Endothelial cell of umbilical vein (primary cell): ENCODE results near the gene EML4. TPM values are rescaled to one million over a fixed set of nuclear protein-coding genes. Genes with fewer than 3 reads are reported as not detected.

Experiments used
- BruUV-seq: library from RNA; stranded (reverse); fragments of 400-500 nt; replicated peaks from 2 replicates; lab custom pipeline; 2021; lab: Mats Ljungman, UMichigan
- CTCF ChIA-PET: fragments of 300-600, 350-600 bp; sonication (Branson Sonifier 250); formaldehyde crosslinking; loops from one replicate; lab custom pipeline; 2021; ENCODE audit warnings: antibody characterized with exemption, inconsistent platforms; lab: Charles Lee
- POLR2A ChIA-PET: fragments of 300-600, 350-600 bp; sonication (Branson Sonifier 250); formaldehyde crosslinking; loops from one replicate; lab custom pipeline; 2021; ENCODE audit warnings: antibody characterized with exemption, inconsistent platforms; lab: Charles Lee
- DNase-seq: peaks from one replicate; pipeline ENCODE4 v3.0.0-alpha.2; 2011; ENCODE audit warnings: low read depth, low spot score
- FAIRE-seq: peaks from 2 replicates; lab custom pipeline; 2011; peaks lifted over from hg19 to GRCh38; lab: Jason Lieb, UNC
- H2AFZ ChIP-seq: 2 replicates; pipeline ENCODE4 v1.6.0; 2012; ENCODE audit warnings: low read depth, low read length, control low read depth, inconsistent platforms
- H3K27ac ChIP-seq: 2 replicates; pipeline ENCODE4 v1.5.1; 2011; ENCODE audit warnings: low read depth, mild to moderate bottlenecking, control low read depth, low read length, moderate library complexity; ENCODE audit not compliant: insufficient read depth
- H3K27me3 ChIP-seq, 2 experiments: 2 replicates each; pipeline versions ENCODE4 v1.6.0 to v1.6.1; 2011; ENCODE audit warnings: low read length in 2 of 2, mixed read lengths in 1 of 2; ENCODE audit not compliant: control insufficient read depth in 2 of 2, insufficient read depth in 2 of 2
- H3K36me3 ChIP-seq, 2 experiments: 2 replicates in 1 of 2; 3 replicates in 1 of 2; pipeline ENCODE4 v1.5.1; 2011; ENCODE audit warnings: low read length in 2 of 2, mild to moderate bottlenecking in 1 of 2, moderate library complexity in 1 of 2; ENCODE audit not compliant: control insufficient read depth in 2 of 2, insufficient read depth in 2 of 2; ENCODE audit errors: extremely low read depth in 1 of 2
- H3K4me1 ChIP-seq: 3 replicates; pipeline ENCODE4 v1.5.1; 2011; ENCODE audit warnings: mild to moderate bottlenecking, low read length; ENCODE audit not compliant: control insufficient read depth, insufficient read depth; ENCODE audit errors: extremely low read depth
- H3K4me2 ChIP-seq: 2 replicates; pipeline ENCODE4 v1.6.1; 2011; ENCODE audit warnings: low read length, control low read depth, mixed read lengths; ENCODE audit not compliant: insufficient read depth
- H3K4me3 ChIP-seq, 3 experiments: fragments of 200-600 bp in 1 of 3; sonication (generic), shearing (Covaris generic) in 1 of 3; replicated peaks in 1 of 3; 2 replicates each; pipeline ENCODE4 v1.5.1; 2011 to 2016; ENCODE audit warnings: control low read depth in 3 of 3, low read length in 3 of 3, mild to moderate bottlenecking in 2 of 3, inconsistent platforms in 1 of 3, low read depth in 1 of 3, moderate library complexity in 1 of 3; ENCODE audit not compliant: insufficient read depth in 1 of 3
- H3K79me2 ChIP-seq: 2 replicates; pipeline ENCODE4 v1.6.0; 2012; ENCODE audit warnings: low read length, inconsistent platforms; ENCODE audit not compliant: control insufficient read depth, insufficient read depth
- H3K9ac ChIP-seq: replicated peaks from 2 replicates; pipeline ENCODE3; 2011; ENCODE audit warnings: low read length, control low read depth; ENCODE audit not compliant: insufficient read depth; ENCODE audit errors: extremely low read depth
- H3K9me1 ChIP-seq: replicated peaks from 3 replicates; pipeline ENCODE4 v1.6.0; 2011; ENCODE audit warnings: mild to moderate bottlenecking, low read length; ENCODE audit not compliant: control insufficient read depth, insufficient read depth; ENCODE audit errors: extremely low read depth
- H3K9me3 ChIP-seq: replicated peaks from 2 replicates; pipeline ENCODE4 v1.5.1; 2012; ENCODE audit warnings: low read length, inconsistent platforms; ENCODE audit not compliant: control insufficient read depth, insufficient read depth
- H4K20me1 ChIP-seq: replicated peaks from 2 replicates; pipeline ENCODE3; 2011; ENCODE audit warnings: mild to moderate bottlenecking, low read length; ENCODE audit not compliant: control insufficient read depth, insufficient read depth; ENCODE audit errors: extremely low read depth
- EZH2 ChIP-seq: IDR thresholded peaks from 2 replicates; pipeline ENCODE4 v1.6.1; 2012; ENCODE audit warnings: borderline replicate concordance, low read depth, mild to moderate bottlenecking, moderate library complexity, low read length, inconsistent platforms; ENCODE audit not compliant: severe bottlenecking
- FOS ChIP-seq: IDR thresholded peaks from 2 replicates; pipeline ENCODE4 v1.6.1; 2011; ENCODE audit warnings: mild to moderate bottlenecking, low read length, moderate library complexity, borderline replicate concordance; ENCODE audit not compliant: insufficient read depth
- GATA2 ChIP-seq: IDR thresholded peaks from 2 replicates; pipeline ENCODE4 v1.7.0; 2011; ENCODE audit warnings: low read depth, mild to moderate bottlenecking, moderate library complexity, mixed read lengths, low read length; ENCODE audit not compliant: insufficient read length, insufficient read depth
- JUN ChIP-seq: IDR thresholded peaks from 2 replicates; pipeline ENCODE4 v1.6.1; 2011; ENCODE audit warnings: borderline replicate concordance, low read depth; ENCODE audit not compliant: insufficient read length, insufficient read depth
- MYC ChIP-seq: IDR thresholded peaks from one replicate; pipeline ENCODE4 v1.6.1; 2011; ENCODE audit warnings: mild to moderate bottlenecking, low read depth, low read length
- POLR2A ChIP-seq: IDR thresholded peaks from 2 replicates; pipeline ENCODE4 v1.6.1; 2012; ENCODE audit warnings: low read depth, mild to moderate bottlenecking, control low read depth, low read length
- POLR2AphosphoS5 ChIP-seq: IDR thresholded peaks from 2 replicates; pipeline ENCODE4 v1.6.1; 2012; ENCODE audit warnings: low read depth, mild to moderate bottlenecking, control low read depth, low read length, moderate library complexity; ENCODE audit not compliant: insufficient read depth
- dilution Hi-C: fragments of 300-500 bp; cut with MboI; formaldehyde crosslinking; loops from one replicate; pipeline ENCODE4 v1.15.0; 2019; ENCODE audit warnings: low sequenced_read_pairs; ENCODE audit not compliant: extremely low pct_ligation_motif_present
- intact Hi-C: fragments of 100-400 bp; cut with micrococcal nuclease; formaldehyde crosslinking; loops from one replicate; pipeline ENCODE4 v1.10.0; 2022
- polyA plus RNA-seq, 4 experiments: library from polyadenylated mRNA; depleted of rRNA in 3 of 4; stranded (reverse) in 3 of 4; unstranded in 1 of 4; fragments of >200 nt; gene quantifications; 2 replicates each; pipeline versions ENCODE4 v1.2.1 to v1.2.3, GENCODE V29; 2011 to 2012; ENCODE audit warnings: missing spikeins in 1 of 4
- total RNA-seq: library from RNA; stranded (reverse); gene quantifications from 2 replicates; pipeline ENCODE4 v1.2.3, GENCODE V29; 2021
- TF ChIP-seq, protein P1 (sequence below): IDR thresholded peaks from 2 replicates; pipeline ENCODE4 v1.6.1; 2011; ENCODE audit not compliant: insufficient read depth, insufficient read length
- TF ChIP-seq, protein P2 (sequence below), 2 donors: IDR thresholded peaks; 1 replicate in 1 of 2; 2 replicates in 1 of 2; pipeline ENCODE4 v1.5.1; 2011; ENCODE audit warnings: low read length in 2 of 2, mild to moderate bottlenecking in 2 of 2, moderate library complexity in 2 of 2, control low read depth in 1 of 2, inconsistent platforms in 1 of 2, low read depth in 1 of 2; ENCODE audit not compliant: insufficient read depth in 1 of 2; ENCODE audit errors: extremely low read depth in 1 of 2

Gene EML4
- total and polyA plus RNA-seq, 2 donors (not counting 3 experiments of a cell fraction or from before 2014, with no cell fraction given), result 13.3 to 32.0 TPM

DNA sequence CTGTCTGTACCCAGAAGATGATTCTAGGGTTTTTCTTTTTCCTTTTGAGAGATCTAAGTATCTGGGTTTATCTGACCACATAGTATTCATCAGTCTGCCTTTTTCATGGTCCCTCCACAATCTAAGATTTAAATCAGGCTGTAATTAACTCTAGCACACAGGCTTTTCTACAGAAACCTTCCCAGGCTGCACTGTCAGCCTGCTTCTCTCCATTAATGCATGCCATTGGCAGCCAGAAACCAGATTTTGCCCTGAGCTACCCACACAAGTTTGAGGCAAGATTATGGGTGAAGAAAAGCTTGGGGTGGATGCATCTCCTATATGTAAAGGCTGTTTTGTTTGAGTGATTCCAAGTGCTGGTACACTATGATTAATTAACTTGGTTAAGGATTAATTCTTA, 45.7 kb upstream of the EML4 start:
- TF ChIP-seq EZH2, result no peak
- TF ChIP-seq POLR2AphosphoS5, result no peak
- TF ChIP-seq POLR2A, result no peak
- no peak for TF ChIP-seq GATA2
- TF ChIP-seq, protein P1, sequence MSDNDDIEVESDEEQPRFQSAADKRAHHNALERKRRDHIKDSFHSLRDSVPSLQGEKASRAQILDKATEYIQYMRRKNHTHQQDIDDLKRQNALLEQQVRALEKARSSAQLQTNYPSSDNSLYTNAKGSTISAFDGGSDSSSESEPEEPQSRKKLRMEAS, result no peak
- no peak for TF ChIP-seq JUN
- TF ChIP-seq, protein P2, sequence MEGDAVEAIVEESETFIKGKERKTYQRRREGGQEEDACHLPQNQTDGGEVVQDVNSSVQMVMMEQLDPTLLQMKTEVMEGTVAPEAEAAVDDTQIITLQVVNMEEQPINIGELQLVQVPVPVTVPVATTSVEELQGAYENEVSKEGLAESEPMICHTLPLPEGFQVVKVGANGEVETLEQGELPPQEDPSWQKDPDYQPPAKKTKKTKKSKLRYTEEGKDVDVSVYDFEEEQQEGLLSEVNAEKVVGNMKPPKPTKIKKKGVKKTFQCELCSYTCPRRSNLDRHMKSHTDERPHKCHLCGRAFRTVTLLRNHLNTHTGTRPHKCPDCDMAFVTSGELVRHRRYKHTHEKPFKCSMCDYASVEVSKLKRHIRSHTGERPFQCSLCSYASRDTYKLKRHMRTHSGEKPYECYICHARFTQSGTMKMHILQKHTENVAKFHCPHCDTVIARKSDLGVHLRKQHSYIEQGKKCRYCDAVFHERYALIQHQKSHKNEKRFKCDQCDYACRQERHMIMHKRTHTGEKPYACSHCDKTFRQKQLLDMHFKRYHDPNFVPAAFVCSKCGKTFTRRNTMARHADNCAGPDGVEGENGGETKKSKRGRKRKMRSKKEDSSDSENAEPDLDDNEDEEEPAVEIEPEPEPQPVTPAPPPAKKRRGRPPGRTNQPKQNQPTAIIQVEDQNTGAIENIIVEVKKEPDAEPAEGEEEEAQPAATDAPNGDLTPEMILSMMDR (IDR thresholded peaks at IDR 0.05; ENCODE audit: extremely low read depth in 1 of 2, insufficient read depth in 1 of 2, low read depth in 1 of 2, low read length in 2 of 2), result no peak
- no peak for TF ChIP-seq MYC
- TF ChIP-seq FOS, result no peak
- H4K20me1 ChIP-seq, result no peaks in the 10 kb centered on the region
- POLR2A ChIA-PET, result no interaction called here
- no peak overlapping the region for H2AFZ ChIP-seq
- peaks cover 9 to 10% of the 10 kb centered on the region in 2 experiments for H3K27me3 ChIP-seq
- H3K79me2 ChIP-seq, result no peaks in the 10 kb centered on the region
- H3K9me1 ChIP-seq, result no peaks in the 10 kb centered on the region
- BruUV-seq, result no TSS peak
- no peak overlapping the region for H3K9ac ChIP-seq
- intact Hi-C loops, result no loop called here
- no peak for DNase-seq
- H3K9me3 ChIP-seq, result no peaks in the 10 kb centered on the region
- no peak overlapping the region for H3K4me3 ChIP-seq
- H3K4me1 ChIP-seq, result peaks cover 5% of the 10 kb centered on the region
- no peak overlapping the region for H3K4me2 ChIP-seq
- dilution Hi-C loops, result no loop called here
- CTCF ChIA-PET, result interaction anchor here (1.0 to 2.2 kb wide), 2 partner anchors 10 to 13 kb away, joined by 4 to 5 read pairs; no protein-coding TSS in a partner anchor
- no peak for FAIRE-seq
- no peaks in the 10 kb centered on the region for H3K36me3 ChIP-seq
- H3K27ac ChIP-seq, result no peak overlapping the region
